ENCODE measurements around the gene PTPRCAP.

PTPRCAP gene

DNA sequence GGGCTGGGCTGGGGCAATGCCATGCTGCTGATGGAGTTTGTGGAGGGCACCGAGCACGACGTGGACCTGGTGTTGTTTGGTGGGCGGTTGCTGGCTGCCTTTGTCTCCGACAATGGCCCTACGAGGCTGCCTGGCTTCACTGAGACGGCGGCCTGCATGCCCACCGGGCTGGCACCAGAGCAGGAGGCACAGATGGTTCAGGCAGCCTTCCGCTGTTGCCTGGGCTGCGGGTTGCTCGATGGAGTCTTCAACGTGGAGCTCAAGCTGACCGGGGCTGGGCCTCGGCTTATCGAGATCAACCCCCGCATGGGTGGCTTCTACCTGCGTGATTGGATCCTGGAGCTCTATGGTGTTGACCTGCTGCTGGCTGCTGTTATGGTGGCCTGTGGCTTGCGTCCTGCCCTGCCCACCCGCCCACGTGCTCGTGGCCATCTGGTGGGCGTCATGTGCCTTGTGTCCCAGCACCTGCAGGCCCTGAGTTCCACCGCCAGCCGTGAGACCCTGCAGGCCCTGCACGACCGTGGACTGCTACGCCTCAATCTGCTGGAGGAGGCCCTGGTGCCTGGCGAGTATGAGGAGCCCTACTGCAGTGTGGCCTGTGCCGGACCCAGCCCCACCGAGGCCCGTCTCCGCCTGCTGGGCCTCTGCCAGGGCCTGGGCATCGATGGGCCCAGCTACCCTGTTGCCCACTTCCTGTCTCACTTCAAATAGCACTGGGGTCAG, 13.4 kb downstream of the PTPRCAP start:
- DNase-seq: no peak

DNA sequence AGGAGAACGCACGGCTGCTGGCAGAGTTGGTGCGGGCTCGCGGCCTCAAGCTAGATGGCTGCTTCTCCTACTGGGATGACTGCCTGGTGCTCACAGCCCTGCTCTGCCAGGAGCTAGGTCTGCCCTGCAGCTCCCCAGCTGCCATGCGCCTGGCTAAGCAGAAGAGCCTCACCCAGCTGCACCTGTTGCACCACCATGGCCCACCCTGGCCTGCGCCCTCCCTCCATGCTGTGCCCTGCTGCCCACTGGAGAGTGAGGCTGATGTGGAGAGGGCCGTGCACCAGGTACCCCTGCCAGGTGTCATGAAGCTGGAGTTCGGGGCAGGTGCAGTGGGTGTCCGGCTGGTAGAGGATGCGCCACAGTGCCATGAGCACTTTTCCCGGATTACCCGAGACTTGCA, 14.0 kb downstream of the PTPRCAP start:
- no peak for DNase-seq

DNA sequence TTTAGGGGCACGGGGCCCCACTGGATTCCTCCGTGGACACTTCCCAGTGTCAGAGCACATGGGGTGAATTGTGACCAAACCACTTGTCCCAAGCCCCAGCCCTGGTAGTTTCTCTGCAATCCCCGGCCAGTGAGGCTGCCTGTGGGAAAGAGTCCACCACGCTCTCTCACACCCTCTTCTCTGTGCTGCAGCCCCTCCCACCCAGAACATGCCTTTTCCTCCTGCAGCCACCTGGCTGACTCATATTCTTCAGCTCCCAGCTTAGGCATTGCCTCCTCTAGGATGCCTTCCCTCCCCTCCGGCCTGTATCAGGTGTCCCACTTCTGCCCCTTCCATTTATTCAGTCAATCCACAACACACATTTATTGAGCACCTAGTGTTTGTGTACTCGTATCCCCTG, 14.6 kb downstream of the PTPRCAP start:
- no peak for DNase-seq

DNA sequence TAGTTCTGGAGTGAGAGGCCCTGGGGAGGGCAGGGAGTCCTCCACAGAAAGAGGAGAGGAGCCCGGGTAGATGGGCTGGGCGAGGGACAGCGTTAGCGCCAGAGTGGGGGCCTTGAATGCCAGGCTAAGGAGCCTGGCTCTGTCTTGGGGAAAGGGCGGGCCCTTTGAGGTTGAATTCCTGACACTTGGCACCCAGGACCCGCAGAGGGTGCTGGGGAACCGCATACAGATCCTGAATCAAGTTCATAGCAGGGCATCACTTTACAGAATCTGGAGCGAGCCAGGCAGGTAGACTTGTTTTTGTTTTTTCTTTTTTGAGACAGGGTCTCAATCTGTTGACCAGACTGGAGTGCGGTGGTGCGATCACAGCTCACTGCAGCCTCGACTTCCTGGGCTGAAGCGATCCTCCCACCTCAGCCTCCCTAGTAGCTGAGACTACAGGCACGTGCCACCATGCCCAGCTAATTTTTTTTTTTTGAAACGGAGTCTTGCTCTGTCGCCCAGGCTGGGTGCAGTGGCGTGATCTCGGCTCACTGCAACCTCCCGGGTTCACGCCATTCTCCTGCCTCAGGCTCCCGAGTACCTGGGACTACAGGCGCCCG, 16.0 kb downstream of the PTPRCAP start:
- DNase-seq: no peak

DNA sequence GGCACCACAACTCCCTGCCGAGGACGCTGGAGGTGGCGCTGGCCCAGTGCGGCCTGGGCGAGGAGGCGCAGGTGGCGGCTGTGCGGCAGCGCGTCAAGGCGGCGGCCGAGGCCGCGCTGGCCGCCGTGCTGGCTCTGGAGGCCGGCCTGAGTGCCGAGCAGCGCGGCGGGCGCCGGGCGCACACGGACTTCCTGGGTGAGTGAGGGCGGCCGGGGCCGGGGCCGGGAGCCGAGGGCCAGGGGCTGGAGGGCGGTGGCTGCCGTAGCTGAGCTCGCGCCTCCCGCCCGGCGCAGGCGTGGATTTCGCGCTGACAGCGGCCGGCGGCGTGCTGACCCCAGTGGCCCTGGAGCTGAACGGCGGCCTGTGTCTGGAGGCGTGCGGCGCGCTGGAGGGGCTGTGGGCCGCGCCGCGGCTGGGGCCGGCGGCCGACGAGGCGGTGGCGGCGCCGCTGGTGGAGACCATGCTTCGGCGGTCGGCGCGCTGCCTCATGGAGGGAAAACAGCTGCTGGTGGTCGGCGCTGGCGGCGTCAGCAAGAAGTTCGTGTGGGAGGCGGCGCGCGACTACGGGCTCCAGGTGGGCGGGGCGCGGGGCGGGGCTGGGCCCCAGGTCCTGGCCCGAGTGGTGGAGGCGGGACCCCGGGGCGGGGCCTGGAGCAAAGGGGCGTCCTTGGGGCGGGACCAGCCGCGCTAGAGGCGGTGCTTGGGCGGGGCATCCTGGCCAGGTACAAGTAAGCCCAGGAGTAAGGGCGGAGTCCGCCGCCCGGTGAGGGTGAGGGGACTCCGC, 16.6 kb downstream of the PTPRCAP start:
- peak; percentile 97 to 98 for DNase-seq

DNA sequence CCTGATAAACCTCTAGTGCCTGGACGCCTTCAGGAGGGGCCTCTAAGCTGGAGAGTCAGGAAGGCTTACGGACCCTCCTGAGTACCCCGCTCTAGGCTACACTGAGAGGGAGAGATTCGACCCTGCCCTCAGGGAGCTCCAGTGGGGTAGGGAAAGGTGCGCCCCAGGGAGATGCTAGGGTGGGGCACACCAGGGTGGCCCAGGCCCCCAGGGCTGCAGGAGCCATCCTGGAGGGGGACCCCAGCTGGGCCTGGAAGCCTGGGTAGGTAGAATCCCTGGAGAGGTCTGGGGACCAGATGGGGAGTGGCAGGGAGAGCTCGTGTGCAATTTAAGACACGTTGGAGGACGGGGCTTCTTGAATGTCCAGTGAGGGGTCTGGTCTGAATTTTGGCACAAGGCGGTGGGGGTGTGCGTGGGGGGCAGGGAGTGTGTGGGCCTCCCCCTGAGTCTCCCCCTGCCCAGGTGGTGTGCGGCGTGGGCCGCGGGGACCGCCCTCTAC, 17.3 kb downstream of the PTPRCAP start:
- DNase-seq: no peak

DNA sequence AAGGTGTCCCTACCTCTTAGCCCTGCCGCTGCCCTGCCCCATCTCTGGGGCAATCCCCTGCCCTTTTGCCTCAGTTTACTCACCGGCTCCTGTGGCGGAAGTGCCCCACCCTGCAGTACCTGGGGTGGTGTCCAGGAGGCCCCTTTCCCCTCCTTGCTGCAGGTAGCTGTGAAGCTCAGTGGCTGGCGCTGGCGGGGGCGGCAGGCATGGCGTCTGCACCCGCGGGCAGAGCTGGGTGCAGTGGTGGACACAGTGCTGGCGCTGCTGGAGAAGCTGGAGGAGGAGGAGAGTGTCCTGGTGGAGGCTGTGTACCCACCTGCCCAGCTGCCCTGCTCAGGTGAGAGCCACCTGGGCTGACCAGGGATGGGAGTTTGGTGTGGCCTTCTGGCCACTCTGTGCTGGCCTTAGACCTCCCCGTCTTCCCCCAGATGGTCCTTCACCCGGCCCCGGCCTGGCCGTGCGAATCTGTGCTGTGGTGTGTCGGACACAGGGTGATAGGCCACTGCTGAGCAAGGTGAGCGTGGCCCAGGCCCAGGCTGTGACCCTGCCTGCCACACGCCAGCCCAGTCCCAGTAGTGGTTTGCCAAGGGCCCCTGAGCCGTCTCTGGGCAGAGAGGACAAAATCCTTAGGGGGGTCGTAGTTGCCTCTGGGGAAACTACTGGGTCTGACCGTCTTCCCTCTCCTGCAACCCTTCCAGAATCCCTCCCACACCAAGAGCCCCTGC, 18.0 kb downstream of the PTPRCAP start:
- no peak for DNase-seq

DNA sequence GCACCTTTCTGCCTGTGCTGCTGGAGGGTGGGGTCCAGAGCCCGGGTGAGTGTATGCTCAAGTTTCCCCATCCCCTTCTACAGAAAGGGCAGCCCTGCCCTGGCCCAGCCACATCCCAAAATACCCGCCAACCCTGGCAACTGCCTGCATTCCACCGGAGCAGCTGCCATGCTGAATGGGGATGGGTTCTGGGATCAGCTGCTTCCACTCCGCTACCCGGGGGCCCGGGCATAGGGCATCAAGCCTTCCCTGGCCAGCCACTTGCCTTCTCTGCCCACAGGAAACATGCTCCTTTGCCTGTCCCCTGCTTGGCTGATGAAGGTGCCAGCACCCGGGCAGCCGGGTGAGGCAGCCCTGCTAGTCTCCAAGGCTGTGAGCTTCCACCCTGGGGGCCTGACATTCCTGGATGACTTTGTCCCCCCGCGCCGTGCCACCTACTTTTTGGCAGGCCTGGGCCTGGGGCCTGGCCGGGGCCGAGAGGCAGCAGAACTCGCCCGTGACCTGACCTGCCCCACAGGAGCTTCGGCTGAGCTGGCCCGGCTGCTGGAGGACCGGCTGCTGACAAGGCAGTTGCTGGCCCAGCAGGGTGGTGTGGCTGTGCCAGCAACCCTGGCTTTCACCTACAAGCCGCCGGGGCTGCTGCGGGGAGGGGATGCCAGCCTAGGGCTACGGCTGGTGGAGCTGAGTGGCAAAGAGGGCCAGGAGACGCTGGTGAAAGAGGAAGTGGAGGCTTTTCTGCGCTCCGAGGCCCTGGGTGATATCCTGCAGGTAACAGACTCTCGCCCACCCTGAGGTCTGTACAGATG, 18.8 kb downstream of the PTPRCAP start:
- peak in 1 of 2 donors; percentile 62 for DNase-seq

DNA sequence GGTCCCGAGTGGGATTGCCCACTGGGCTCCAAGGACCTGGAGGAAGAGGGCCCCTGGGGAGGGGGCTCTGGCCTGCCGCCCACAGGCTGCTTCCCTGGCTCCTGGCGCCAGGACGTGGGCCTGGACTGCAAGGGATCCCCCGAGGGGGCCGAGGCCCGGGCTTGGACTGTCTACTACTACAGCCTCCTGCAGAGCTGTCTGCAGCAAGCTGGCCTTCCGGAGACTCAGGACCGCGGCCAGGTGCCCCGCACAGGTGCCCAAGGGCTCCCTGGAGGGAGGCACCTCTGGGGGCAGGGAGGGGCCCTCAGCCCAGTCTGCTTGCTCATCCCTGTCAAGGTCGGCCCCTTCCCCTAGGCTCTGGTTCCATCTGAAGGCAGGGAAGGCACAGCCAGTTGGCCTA, 20.1 kb downstream of the PTPRCAP start:
- no peak for DNase-seq

DNA sequence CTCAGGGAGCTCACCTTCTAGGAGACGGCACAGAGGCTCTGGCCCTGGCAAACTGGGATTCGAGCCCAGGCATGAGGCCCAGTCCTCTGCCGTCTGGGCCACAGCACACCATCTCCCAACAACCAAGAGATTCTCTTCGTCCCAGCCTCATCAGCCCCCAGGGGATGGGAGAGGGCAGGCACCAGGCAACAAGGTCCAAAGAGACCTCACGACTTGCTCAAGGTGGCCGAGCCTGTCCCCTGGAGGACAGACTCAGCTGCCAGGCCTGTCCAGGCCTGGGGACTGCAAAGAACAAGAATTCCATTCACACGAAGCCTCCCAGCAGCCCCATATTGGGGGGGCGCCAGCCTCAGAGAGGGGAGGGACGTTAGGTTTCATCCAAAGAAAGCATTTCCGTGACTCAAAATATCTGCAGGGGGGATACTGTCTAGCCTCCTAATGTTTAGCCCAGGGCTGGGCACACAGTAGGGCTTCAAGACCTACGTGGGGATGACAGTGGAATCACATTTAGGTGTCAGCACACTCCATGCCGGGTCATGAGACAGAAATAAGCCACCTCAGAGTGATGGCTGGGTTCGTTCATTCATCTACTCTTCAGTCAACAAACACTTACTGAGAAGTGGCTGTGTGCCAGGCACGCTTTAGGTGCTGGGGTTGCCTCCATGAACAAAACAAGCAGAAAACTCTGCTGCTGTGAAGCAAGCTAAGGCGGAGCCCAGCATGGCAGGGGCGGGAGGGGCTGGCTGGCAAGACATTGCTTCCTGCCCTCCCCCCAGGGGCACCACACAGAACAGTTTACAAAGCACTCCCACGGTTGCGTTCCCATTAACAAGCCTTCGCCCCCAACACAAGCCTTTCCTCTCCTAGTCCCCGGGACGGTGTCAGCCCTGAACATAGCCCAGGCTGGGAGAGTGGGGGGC, 20.8 kb downstream of the PTPRCAP start:
- peak; percentile 90 for DNase-seq

DNA sequence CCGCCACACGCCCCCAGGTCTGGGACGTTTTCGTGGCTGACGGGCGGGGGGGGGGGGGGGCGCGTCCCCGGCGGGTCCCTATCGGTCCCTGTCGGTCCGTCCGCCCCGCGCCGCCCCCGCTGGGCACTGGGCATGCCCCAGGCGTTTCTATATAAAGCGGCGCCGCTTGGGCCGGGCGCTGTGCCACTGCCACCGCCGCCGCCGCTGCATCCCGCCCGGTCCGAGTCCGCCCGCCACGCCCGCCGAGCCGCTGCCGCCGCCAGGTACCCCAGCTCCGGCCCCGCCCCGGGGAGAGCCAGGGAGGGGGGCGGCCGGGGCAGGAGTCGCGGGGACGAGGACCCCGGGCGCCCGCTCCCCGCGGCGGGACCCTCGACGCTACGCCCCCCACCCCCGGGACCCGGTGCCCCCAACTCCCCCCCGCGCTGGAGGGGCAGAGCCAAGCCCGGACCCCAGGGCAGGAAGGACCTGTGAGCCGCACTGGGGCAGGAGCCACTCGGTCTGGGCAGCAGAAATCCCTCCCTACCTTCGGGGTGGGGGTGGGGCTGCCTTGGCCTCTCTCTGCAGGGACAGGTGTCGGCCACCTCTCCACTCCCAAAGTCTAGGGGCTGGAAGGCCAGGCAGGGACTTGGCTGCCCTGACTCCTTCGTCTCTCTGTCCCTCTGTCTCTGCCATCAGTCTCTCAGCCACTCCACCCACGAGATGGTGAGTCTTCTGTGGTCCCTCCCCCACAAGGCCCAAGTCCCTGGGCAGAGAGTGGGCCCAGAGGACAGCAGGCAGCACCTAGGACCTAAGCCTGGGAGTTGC, 21.8 kb downstream of the PTPRCAP start, which contains the start of gene CARNS1:
CARNS1 (plus strand) TSS at position 178 of the 804 bp plus-strand sequence; CDS start at position 700, 522 bp downstream.
- DNase-seq: no peak

DNA sequence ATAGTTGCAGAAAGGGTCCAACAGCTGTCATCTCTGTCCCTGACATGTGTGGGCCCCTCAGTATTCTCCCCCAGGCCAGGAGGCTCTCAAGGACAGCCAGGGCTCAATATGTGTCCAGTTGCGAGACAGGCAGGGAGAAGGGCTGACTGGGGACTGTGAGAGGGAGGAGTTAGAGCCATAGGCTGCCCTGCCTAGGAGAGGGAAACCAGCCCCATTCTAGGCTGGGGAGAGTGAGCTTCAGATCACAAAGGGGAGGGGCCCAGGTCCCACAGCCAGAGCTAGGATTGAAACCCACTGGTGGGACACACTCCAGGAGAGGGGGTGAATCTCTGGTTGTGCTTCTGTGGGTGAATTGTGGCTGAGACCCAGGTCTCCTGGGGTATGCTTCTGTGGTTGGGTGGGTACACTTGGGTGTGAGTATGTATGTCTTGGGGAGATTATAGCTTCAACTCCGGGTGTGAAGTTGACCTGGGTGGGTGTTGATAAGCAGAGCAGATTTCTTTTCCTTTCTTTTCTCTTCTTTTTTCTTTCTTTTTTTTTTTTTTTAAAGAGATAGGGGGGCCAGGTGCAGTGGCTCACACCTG, 24.1 kb downstream of the PTPRCAP start:
- no peak for DNase-seq

DNA sequence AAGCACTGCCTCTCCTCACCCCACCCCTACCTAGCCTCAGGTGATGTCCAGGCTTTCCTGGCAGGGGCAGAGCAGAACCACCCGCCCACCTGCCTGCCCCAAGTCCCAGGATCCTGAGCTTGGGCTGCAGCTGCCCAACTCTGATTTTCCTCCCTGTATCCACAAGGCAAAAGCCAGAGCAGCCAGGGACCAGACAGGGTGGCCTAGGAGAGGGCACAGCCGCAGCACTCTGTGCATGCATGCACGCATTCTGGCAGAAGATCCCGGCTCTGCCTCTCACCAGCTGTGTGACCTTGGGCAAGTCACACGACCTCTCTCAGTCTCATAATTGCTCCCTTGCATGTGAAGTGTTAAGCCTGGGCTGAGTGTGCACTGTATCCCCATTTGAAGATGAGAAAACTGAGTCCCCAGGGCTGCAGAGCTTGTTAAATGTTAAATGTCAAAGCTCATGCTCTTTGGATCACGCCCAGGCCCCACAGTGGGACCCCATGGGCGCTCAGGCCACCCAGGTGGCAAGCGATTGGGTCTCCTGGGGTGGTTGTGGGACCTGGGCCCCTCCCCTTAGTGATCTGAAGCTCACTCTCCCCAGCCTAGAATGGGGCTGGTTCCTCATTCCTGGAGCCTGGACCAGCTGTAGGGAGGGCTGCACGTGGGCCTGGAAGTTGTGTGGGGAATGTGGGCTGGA, 24.8 kb downstream of the PTPRCAP start:
- DNase-seq: no peak

DNA sequence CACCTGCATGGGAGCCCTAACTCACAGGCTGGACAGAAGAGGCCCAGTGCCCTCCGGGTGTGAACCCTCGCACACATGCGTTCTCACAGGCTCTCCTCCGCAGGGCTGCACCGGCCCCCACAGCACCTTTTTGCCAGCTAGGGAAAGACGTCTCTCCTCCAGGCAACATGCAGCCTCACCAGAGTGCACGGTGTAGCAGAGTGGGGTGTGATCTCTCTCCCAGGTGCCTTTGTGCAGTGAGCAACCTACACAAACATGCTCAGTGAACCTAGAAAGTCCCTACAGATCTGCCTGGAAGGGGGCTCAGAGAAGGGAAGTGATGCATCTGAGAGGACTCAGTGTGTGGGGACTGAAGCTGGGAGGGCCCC, 25.7 kb downstream of the PTPRCAP start:
- DNase-seq: no peak

DNA sequence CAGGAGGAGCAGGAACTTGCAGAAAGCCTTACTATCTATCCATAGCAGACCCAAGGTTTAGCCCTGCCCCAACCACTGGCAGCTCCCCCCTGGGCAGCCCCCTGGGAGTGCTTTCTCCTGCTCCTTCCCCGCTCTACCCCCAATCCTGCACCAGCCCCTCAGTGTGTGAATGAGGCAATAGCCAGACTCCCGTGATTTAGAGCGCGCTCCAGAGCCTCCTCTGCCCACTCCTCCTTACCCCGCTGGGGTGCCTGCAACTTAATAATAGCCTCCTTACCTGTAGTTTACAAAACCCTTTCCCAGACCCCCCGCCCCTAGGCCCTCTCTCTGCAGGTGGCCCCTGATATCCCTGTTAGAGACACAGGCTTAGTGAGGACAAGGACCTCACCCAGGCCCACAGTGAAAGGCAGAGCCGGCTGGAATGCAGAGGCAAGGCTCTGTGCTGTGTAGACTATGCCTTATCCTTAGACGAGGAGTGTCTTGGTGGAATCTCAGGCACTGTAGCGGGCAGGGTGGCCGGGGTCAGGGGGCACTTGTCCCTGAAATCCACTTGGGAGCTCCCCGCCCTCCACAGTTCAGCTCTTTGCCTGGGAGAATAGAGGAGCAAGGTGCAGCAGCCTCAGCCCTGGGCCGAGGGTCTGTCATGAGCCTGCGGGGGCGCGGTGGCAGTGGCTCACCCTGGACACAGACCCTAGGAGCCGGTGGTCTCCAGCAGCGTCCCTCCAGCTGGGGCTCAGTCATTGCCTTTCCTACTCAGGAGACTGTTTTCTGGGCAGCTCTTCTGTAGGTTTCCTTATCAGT, 26.3 kb downstream of the PTPRCAP start:
- DNase-seq: no peak

DNA sequence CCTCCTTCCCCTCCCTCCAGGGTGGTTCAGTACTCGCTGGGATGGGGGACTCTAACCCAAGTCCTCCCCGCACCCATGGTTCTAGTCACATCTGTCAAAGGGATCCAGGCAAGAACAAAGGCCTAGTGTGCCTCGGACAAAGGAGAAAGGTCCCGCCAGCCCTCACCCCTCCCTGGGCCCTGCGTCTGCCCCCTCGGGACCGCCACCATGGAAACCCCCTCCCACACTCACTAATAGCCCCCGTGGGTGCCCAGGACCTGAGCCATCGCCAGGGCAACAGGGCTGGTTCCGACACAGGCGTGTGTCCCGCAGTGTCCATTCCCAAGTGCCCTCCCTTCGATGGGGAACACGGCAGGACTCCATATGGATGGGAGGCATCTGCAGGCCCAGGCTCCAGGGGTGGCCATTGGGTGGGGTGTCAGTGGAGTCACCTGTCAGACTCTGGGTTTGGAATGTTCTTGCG, 27.1 kb downstream of the PTPRCAP start:
- DNase-seq: no peak

DNA sequence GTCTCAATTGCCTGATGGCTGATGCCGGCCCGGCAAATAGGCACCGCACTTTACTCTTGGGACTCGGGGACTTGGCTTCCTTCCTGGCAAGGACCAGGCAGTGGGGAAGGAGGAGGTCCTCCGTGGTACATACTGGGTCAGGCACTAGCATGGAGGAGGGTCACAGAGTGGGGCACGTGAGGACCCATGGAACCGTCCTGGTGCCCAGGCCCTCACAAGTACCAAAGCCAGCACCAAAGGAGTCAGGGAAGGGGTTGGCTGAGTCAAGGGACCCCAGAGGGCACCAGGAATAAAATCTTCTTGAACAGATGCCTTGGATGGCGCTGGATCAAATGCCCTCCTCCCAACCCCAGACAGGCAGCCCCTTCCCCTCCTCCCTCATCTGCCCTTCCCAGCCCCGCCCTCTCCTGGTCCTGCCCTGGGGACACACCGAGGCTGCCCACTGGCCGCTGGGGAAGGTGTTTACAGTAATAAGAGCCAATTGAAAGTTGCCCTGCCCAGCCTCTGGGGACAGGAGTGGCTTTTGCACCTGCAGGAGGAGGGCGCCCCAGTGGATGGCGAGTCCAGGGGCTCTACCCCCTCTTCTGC, 27.6 kb downstream of the PTPRCAP start:
- DNase-seq: peak in 1 of 2 donors; percentile 47

DNA sequence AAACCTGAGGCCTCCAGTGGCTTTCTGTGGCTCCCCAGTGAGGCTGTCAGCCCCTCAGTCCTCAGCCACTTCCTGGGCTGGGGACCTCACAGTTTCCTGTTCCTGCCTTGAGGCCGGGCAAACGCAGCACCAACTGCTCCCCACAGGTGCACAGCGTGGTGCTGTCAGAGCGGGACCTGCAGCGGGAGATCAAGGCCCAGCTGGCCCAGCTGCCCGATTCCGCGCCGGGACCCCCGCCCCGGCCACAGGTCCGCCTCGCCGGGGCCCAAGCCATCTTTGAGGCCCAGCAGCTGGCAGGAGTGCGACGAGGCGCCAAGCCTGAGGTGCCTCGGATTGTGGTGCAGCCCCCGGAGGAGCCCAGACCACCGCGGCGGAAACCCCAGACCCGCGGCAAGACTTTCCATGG, 28.2 kb downstream of the PTPRCAP start:
- DNase-seq: peak; percentile 73 to 81

Measured in CD4-positive, alpha-beta T cell treated with Interleukin-4 for 1 hour (primary cell).